NOMO-1 (cell line): Measurements from ENCODE around the gene NT5C.
"Not testable (repeated sequence)": the region's sequence is repeated elsewhere in the genome, so short reads cannot be mapped to it uniquely, and the experiment has no call there.

Experiments
- DNase-seq, 2 experiments: peaks; one replicate each; lab custom pipeline; 2025; ENCODE audit not compliant: unreplicated experiment in 2 of 2; lab: John Stamatoyannopoulos, UW

NT5C gene

GRCh38 chr17:75131278-75132017 is at the start of gene NT5C:
NT5C (minus strand) TSS chr17:75131742; CDS start chr17:75131707, 35 bp downstream.
- DNase-seq: peak; percentile 78 to 79

DNA sequence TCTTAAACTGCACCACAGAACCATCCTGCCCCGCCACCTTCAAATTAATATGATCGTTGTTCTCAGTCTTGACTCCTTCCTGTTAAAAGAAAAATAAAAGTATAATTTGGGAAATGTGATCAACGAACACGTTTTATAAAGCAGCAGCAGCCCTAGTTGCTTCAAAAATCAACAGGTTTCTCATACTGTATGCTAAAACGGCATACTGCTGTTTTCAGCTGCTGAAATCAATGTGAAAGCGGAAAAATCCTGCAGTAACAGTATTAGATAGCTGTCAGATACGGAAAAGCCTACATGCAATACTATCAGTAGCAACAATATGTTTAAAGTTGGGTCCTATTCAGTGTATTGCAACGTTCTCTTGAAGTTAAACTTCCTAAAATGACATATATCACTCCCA is 49.6 kb upstream of the NT5C start:
- DNase-seq: no peak

DNA sequence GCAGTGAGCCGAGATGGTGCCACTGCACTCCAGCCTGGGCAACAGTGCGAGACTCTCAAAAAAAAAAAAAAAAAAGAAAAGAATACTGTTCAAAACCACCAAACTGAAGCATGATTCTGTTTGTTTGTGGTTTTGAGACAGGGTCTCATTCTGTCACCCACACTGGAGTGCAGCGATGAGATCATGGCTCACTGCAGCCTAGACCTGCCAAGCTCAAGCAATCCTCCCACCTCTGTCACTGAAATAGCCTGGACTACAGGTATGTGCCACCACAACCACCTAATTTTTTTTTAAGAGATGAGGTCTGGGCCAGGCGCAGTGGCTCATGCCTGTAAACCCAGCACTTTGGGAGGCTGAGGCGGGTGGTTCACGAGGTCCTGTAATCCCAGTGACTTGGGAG is 46.9 kb upstream of the NT5C start:
- no peak for DNase-seq

- no peak for DNase-seq
Observed at GRCh38 chr17:75176625-75177024, 45.1 kb upstream of the NT5C start.

DNA sequence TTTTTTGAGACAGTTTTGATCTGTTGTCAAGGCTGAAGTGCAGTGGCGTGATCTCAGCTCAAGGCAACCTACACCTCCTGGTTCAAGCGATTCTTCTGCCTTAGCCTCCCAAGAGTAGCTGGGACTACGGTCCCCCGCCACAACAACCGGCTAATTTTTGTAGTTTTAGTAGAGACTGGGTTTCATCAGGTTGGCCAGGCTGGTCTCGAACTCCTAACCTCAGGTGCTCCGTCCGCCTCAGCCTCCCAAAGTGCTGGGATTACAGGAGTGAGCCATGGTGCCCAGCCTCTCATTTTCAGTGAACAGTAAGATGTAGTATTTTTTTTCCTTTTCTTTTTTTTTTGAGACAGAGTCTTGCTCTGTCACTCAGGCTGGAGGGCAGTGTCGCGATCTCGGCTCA is 43.5 kb upstream of the NT5C start:
- no peak for DNase-seq

DNA sequence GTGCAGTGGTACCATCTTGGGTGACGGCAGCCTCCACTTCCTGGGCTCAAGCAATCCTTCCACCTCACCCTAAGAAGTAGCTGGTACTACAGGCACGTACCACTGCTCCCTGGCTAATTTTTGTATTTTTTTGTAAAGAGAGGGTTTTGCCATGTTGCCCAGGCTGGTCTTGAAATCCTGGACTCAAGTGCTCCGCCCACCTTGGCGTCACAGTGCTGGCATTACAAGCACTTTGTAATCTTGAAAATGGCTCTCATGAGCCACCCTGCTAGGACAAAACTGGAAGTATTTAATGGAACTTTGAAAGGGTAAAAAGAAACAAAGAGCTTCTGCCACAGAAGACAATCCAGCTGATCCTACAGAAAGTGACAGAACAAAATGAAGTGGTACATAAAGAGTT is 42.0 kb upstream of the NT5C start:
- no peak for DNase-seq

GRCh38 chr17:75168998-75169397 is 37.5 kb upstream of the NT5C start:
- no peak for DNase-seq

- not testable (repeated sequence) for DNase-seq
Observed at GRCh38 chr17:75164606-75165005, 33.1 kb upstream of the NT5C start.

- no peak for DNase-seq
Observed at GRCh38 chr17:75163074-75163473, 31.5 kb upstream of the NT5C start.

- no peak for DNase-seq
Observed at GRCh38 chr17:75160211-75160610, 28.7 kb upstream of the NT5C start.

- DNase-seq: no peak
Observed at GRCh38 chr17:75159196-75160031, 27.9 kb upstream of the NT5C start.

- not testable (repeated sequence) for DNase-seq
Observed at GRCh38 chr17:75158480-75158879, 26.9 kb upstream of the NT5C start.

DNA sequence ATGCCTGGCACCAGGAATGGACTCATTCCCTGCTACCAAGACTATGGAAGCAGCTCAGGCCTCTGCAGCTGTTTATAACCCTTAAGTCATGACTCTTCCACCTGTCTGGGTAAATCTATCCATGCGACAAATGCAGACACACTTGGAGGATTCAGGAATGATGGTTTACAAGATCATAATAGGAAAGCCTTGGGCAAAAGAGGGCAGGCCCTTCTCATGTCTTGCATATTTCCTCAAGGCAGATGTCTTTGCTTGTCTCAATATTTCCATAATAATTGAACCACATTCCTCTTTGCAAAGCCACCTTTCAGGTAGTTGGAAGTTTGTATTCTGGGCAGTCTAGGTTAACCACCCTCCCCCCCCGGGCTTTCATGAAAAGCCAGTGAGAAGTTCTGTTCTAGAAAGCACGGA is 23.7 kb upstream of the NT5C start:
- DNase-seq: no peak

DNA sequence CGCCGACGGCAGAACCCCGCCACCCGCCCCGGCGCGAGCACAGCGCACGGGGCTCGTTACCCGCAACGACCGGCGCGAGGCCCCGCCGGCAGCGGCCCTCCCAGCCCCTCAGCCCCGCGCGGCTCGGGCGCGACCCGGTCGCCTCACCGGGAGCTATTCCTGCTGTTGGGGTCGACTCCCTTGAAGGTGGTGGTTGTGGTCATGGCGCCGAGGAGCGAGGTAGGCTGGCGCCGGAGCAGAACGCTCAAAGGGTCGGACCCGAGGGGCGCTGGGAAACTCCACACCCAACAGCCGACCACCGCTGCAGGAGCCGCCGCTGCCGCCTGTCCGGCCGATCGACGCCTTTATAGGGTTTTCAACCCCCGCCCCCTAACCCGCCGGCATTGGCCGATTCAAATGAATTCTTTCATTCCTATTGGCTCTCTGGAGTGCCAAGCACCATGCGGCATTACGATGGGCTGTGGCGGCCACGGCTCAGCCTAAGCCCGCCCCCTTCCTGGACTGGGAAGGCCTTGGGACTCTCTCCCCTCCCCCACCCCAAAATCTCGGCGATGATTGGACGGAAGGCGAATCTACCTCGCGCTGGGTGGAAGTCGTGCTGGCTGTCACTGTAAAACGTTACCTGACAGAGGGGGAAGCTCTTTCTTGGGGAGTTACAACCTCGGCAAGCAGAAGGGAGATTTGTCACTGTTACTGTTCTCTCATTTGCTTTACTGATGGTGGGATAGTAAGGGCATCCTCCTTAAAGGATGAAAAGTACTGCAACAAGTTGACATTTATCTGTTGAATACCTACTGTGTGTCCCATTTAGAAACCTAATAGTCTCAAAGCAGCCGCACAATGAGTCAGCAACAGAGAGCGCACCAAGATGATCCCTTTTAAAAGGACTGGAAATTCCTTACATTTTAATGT is 22.9 kb upstream of the NT5C start, which contains the start of gene JPT1:
JPT1 (minus strand) TSS at position 318 of the 912 bp plus-strand sequence; CDS start at position 203, 115 bp downstream.
- peak; percentile 98 to 99 for DNase-seq

GRCh38 chr17:75153780-75154194 is 22.2 kb upstream of the NT5C start:
- DNase-seq: no peak

GRCh38 chr17:75152922-75153779 is 21.6 kb upstream of the NT5C start:
- DNase-seq: peak; percentile 62 to 75

DNA sequence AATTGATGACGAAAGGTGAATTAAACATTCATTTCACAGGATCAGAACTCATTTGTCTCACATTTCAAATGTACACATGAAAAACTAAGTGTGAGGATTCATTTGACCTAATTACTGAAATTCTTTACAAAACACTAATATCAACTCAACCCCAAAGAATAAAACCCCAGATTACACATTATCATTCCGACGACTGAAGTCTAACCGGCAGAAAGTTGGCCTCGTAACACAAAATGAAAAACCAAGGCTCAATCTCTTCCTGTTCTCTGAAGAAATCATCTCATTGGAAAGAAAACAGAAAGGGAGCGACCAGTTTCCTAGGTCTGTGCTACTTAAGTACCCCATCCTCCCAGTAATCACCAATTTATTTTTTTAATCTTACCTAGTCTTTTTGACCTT is 21.0 kb upstream of the NT5C start:
- DNase-seq: no peak

DNA sequence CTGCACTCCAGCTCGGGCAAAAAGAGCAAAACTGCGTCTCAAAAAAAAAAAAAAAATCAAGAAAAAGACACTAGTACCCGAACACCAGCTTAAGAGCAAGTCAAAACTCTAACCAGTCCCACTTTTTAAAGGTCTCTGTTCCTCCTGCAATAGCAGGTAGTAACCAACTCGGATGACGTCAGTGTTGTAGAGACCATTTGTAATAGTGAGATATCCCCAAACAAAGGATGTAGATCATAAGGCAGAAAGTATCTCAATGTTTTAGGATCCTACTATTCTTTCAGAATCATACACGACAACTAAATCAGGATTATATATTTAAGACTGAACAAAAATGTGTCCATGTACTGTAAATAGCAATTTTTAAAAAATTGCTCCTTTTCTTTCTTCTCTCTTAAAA is 20.4 kb upstream of the NT5C start:
- DNase-seq: no peak

DNA sequence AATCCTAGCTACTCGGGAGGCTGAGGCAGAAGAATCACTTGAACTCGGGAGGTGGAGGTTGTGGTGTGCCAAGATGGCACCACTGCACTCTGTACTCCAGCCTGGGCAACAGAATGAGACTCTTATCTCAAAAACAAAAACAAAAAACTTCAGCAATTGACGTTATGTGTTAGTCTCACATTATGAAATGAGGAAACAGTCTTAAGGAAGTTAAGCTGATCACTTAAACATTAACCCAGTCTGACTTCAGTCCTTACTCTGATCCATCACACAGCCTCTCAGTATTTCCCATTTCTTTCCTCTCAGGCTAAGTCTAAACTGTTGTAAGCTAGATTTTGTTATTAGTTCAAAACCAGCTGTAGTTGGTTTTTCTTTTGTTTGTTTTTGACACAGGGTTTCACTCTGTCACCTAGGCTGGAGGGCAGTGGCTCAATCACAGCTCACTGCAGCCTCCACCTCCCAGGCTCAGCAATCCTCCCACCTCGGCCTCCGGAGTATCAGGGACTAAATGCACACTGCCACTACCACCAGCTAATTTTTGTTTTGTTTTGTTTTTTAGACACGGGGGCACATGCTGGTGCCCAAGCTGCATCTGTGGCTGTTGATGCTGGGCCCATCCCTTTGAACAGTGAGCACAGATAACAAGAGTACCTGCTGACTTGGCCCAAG is 16.5 kb upstream of the NT5C start:
- peak in 1 of 2 experiments; percentile 9 for DNase-seq
